Body of pancreas (tissue), 4 donors: ENCODE data around the gene GRAMD4.

ENCODE experiments used
- POLR2A ChIP-seq, 3 donors: fragments of 450-650 bp; IDR thresholded peaks; one replicate each; pipeline ENCODE4 v1.6.1; 2016; ENCODE audit warnings: antibody characterized with exemption in 3 of 3, mild to moderate bottlenecking in 2 of 3
- TF ChIP-seq, protein P1 (sequence below), 7 experiments: fragments of 450-650 bp in 4 of 7; fragments of 200-600 bp in 3 of 7; sonication (generic) in 3 of 7; IDR thresholded peaks; one replicate each; pipeline ENCODE4 v1.5.1; 2016 to 2019; ENCODE audit warnings: antibody characterized with exemption in 7 of 7

DNA sequence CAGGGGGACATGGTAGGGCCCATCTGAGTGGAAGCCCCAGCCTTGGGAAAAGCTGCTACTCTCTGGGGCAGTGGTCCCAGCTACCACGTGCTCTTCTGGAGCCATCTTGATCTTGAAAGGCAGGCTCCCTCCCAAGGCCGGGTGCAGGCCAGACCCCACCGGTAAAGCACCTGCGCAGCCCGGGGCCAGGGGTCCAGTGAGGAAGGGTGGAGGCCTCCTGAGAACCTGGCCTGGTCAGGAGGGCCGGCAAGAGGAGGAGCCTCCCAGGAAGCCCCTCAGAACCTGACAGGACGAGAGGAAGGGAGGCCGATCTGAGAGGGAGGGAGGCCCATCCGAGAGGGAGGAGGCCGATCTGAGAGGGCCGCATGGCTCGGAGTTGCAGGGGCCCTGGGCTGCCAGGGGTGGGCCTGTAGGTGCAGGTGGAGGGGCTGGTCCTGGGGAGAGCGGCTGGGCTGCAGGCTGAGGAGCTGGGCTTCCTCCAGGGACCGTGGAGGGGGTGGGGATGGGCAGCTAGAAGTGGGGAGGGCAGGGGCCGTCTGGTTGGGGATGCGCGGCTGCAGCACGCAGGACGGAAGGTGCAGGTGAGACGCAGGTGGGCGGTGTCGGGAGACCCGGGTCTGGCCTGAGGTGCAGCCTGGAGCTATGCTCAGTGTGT lies 529 bp downstream of the GRAMD4 start:
- TF ChIP-seq POLR2A (IDR thresholded peaks at IDR 0.05) = no peak
- TF ChIP-seq, protein P1, sequence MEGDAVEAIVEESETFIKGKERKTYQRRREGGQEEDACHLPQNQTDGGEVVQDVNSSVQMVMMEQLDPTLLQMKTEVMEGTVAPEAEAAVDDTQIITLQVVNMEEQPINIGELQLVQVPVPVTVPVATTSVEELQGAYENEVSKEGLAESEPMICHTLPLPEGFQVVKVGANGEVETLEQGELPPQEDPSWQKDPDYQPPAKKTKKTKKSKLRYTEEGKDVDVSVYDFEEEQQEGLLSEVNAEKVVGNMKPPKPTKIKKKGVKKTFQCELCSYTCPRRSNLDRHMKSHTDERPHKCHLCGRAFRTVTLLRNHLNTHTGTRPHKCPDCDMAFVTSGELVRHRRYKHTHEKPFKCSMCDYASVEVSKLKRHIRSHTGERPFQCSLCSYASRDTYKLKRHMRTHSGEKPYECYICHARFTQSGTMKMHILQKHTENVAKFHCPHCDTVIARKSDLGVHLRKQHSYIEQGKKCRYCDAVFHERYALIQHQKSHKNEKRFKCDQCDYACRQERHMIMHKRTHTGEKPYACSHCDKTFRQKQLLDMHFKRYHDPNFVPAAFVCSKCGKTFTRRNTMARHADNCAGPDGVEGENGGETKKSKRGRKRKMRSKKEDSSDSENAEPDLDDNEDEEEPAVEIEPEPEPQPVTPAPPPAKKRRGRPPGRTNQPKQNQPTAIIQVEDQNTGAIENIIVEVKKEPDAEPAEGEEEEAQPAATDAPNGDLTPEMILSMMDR (IDR thresholded peaks at IDR 0.05) = no peak
